ENCODE data around the gene DRAXIN.

Gene DRAXIN

GRCh38 chr1:11735854-11736745, 44.6 kb downstream of the DRAXIN start, which contains the start of gene AGTRAP:
Gene AGTRAP (plus strand): TSS chr1:11736136. CDS start chr1:11736209, 73 bp downstream.
- Histone ChIP-seq H3K36me3 (ENCODE audit: control insufficient read depth in 2 of 2, insufficient read depth in 1 of 2, low read length in 2 of 2) (no peaks in the 10 kb centered on the region), H3K4me1 (ENCODE audit: control insufficient read depth, insufficient read depth, low read length) (peaks cover 3% of the 10 kb centered on the region; the same call in 1 of the 2 replicates), H3K9me3 (ENCODE audit: control insufficient read depth, insufficient read depth, low read depth, low read length) (no peaks in the 10 kb centered on the region), H3K4me3 (ENCODE audit: low read depth, low read length) (peak within 1 kb of the TSS; percentile 66), H3K27ac (ENCODE audit: extremely low read depth, low read depth, low read length) (no peak within 1 kb of the TSS; the same call in 1 of the 2 replicates)
- ChIA-PET POLR2A (interaction anchor here (0.6 to 2.1 kb wide), 5 partner anchors 24 to 307 kb away, joined by 3 to 6 read pairs (median 4); no protein-coding TSS in a partner anchor), CTCF (interaction anchor here (0.7 to 2.5 kb wide), 5 partner anchors 17 to 698 kb away, joined by 4 to 9 read pairs (median 5); partner anchors contain the start of gene FBXO6)
- TF ChIP-seq REPIN1 (tag by site-specific recombination; IDR thresholded peaks at IDR 0.05; ENCODE audit: low read depth) (peak; percentile 35; the same call in 1 of the 2 replicates), ZBTB7A (tag by site-specific recombination; IDR thresholded peaks at IDR 0.05; ENCODE audit: low read depth) (peak; percentile 78; the same call in 1 of the 2 replicates), ZNF785 (tag by site-specific recombination; IDR thresholded peaks at IDR 0.05) (no peak), PRDM4 (tag by site-specific recombination; IDR thresholded peaks at IDR 0.05) (peak; percentile 99), ZBTB10 (tag by site-specific recombination; IDR thresholded peaks at IDR 0.05) (peak; percentile 94), PATZ1 (tag by site-specific recombination; IDR thresholded peaks at IDR 0.05) (peak; percentile 87), KLF1 (tag by site-specific recombination; IDR thresholded peaks at IDR 0.05) (peak; percentile 62; the same call in 1 of the 2 replicates), ZNF707 (tag by site-specific recombination; IDR thresholded peaks at IDR 0.05) (no peak), HIC1 (tag by site-specific recombination; IDR thresholded peaks at IDR 0.05) (peak; percentile 84; the same call in 1 of the 2 replicates), KLF7 (tag by site-specific recombination; IDR thresholded peaks at IDR 0.05; ENCODE audit: borderline replicate concordance) (peak; percentile 33; the same call in 1 of the 2 replicates), ZFP41 (tag by site-specific recombination; IDR thresholded peaks at IDR 0.05; ENCODE audit: borderline replicate concordance) (no peak), MZF1 (tag by site-specific recombination; IDR thresholded peaks at IDR 0.05; ENCODE audit: borderline replicate concordance) (no peak), ZNF248 (tag by site-specific recombination; IDR thresholded peaks at IDR 0.05) (no peak), ZNF426 (tag by site-specific recombination; IDR thresholded peaks at IDR 0.05) (no peak), ZNF391 (tag by site-specific recombination; IDR thresholded peaks at IDR 0.05; ENCODE audit: borderline replicate concordance, low read depth) (0 out of 2 replicates have a peak, but pooled peaks have one; percentile 70), ZNF366 (tag by site-specific recombination; conservative IDR thresholded peaks at IDR 0.05) (peak; percentile 99), ZNF221 (tag by site-specific recombination; IDR thresholded peaks at IDR 0.05; ENCODE audit: borderline replicate concordance) (no peak), KLF9 (tag by site-specific recombination; IDR thresholded peaks at IDR 0.05; ENCODE audit: low read depth) (peak; percentile 82), ZIC2 (tag by site-specific recombination; IDR thresholded peaks at IDR 0.05) (peak; percentile 96)
- TF ChIP-seq, protein P1, sequence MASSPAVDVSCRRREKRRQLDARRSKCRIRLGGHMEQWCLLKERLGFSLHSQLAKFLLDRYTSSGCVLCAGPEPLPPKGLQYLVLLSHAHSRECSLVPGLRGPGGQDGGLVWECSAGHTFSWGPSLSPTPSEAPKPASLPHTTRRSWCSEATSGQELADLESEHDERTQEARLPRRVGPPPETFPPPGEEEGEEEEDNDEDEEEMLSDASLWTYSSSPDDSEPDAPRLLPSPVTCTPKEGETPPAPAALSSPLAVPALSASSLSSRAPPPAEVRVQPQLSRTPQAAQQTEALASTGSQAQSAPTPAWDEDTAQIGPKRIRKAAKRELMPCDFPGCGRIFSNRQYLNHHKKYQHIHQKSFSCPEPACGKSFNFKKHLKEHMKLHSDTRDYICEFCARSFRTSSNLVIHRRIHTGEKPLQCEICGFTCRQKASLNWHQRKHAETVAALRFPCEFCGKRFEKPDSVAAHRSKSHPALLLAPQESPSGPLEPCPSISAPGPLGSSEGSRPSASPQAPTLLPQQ (tag by site-specific recombination; IDR thresholded peaks at IDR 0.05), result 0 out of 2 replicates have a peak, but pooled peaks have one; percentile 26
- TF ChIP-seq, protein P2, sequence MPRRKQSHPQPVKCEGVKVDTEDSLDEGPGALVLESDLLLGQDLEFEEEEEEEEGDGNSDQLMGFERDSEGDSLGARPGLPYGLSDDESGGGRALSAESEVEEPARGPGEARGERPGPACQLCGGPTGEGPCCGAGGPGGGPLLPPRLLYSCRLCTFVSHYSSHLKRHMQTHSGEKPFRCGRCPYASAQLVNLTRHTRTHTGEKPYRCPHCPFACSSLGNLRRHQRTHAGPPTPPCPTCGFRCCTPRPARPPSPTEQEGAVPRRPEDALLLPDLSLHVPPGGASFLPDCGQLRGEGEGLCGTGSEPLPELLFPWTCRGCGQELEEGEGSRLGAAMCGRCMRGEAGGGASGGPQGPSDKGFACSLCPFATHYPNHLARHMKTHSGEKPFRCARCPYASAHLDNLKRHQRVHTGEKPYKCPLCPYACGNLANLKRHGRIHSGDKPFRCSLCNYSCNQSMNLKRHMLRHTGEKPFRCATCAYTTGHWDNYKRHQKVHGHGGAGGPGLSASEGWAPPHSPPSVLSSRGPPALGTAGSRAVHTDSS (tag by site-specific recombination; IDR thresholded peaks at IDR 0.05), result peak; percentile 75; the same call in 1 of the 2 replicates

All from HEK293 (cell line).